Panc1 (cell line): Measurements from ENCODE around the gene SERP1. TPM values are rescaled to one million over a fixed set of nuclear protein-coding genes. Genes with fewer than 3 reads are reported as not detected.

ENCODE experiments used
- ATAC-seq: fragments of 200-7000 bp; cut with Tn5 transposase; 2 replicates; pipeline ENCODE4 v1.9.1; 2020; ENCODE audit warnings: mild to moderate bottlenecking, moderate library complexity
- BruUV-seq: library from RNA; stranded (reverse); fragments of 400-500 nt; replicated peaks from 2 replicates; lab custom pipeline; 2021; lab: Mats Ljungman, UMichigan
- CTCF ChIA-PET: fragments of 300-600 bp; sonication (Branson Sonifier 250); formaldehyde crosslinking; loops from one replicate; lab custom pipeline; 2022; ENCODE audit warnings: antibody characterized with exemption; lab: Charles Lee
- POLR2A ChIA-PET: fragments of 300-600 bp; sonication (Branson Sonifier 250); formaldehyde crosslinking; loops from one replicate; lab custom pipeline; 2022; ENCODE audit warnings: antibody characterized with exemption; lab: Charles Lee
- DNase-seq: peaks from one replicate; pipeline ENCODE4 v3.0.0-alpha.2; 2010; ENCODE audit warnings: low read depth, low spot score
- H3K27ac ChIP-seq: 2 replicates; pipeline ENCODE4 v1.5.1; 2011; ENCODE audit warnings: mild to moderate bottlenecking, low read length, inconsistent platforms
- H3K27me3 ChIP-seq: fragments of 200-500 bp; sonication (Bioruptor generic); 2 replicates; pipeline ENCODE4 v1.6.0; 2014; ENCODE audit warnings: low read length, inconsistent platforms; ENCODE audit not compliant: control insufficient read depth, insufficient read depth
- H3K36me3 ChIP-seq: fragments of 200-500 bp; sonication (Bioruptor generic); 2 replicates; pipeline ENCODE4 v1.5.1; 2014; ENCODE audit warnings: inconsistent platforms, mild to moderate bottlenecking, low read length, moderate library complexity; ENCODE audit not compliant: control insufficient read depth, insufficient read depth
- H3K4me1 ChIP-seq: 2 replicates; pipeline ENCODE4 v1.5.1; 2011; ENCODE audit warnings: inconsistent platforms, mild to moderate bottlenecking, low read length, moderate library complexity; ENCODE audit not compliant: control insufficient read depth, insufficient read depth
- H3K4me3 ChIP-seq, 2 experiments: 2 replicates each; pipeline ENCODE4 v1.5.1; 2011 to 2012; ENCODE audit warnings: low read depth in 2 of 2, low read length in 2 of 2, mild to moderate bottlenecking in 2 of 2, inconsistent platforms in 1 of 2, moderate library complexity in 1 of 2
- H3K9me3 ChIP-seq: fragments of 200-500 bp; sonication (Bioruptor generic); 2 replicates; pipeline ENCODE4 v1.5.1; 2014; ENCODE audit warnings: low read depth, mild to moderate bottlenecking, inconsistent platforms, low read length, moderate library complexity; ENCODE audit not compliant: control insufficient read depth, insufficient read depth
- CTCF ChIP-seq: fragments of 450-650 bp; IDR thresholded peaks from 2 replicates; pipeline ENCODE4 v1.5.1; 2017; ENCODE audit warnings: mild to moderate bottlenecking
- POLR2AphosphoS5 ChIP-seq: IDR thresholded peaks from 2 replicates; pipeline ENCODE4 v1.6.1; 2012; ENCODE audit warnings: mild to moderate bottlenecking, low read depth, low read length, moderate library complexity
- REST ChIP-seq, 2 experiments: IDR thresholded peaks; 2 replicates each; pipeline ENCODE4 v1.6.1; 2011 to 2012; ENCODE audit warnings: low read depth in 2 of 2, control low read depth in 1 of 2, low read length in 1 of 2, mild to moderate bottlenecking in 1 of 2, moderate library complexity in 1 of 2; ENCODE audit not compliant: insufficient read depth in 1 of 2
- SIN3A ChIP-seq: IDR thresholded peaks from 2 replicates; pipeline ENCODE4 v1.6.1; 2012; ENCODE audit warnings: low read depth, mild to moderate bottlenecking, low read length, moderate library complexity, borderline replicate concordance; ENCODE audit not compliant: insufficient read depth
- TCF7L2 ChIP-seq: IDR thresholded peaks from 2 replicates; pipeline ENCODE4 v1.6.1; 2011; ENCODE audit warnings: mild to moderate bottlenecking, low read depth, low read length, inconsistent platforms
- in situ Hi-C: cut with HindIII; loops from 2 replicates; pipeline ENCODE4 v1.10.0; 2016; ENCODE audit warnings: low sequenced_read_pairs, low pct_unique_long_range_greater_than_20kb
- intact Hi-C: fragments of 100-400 bp; cut with micrococcal nuclease; formaldehyde crosslinking; loops from one replicate; pipeline ENCODE4 v1.10.0; 2022; ENCODE audit not compliant: unreplicated experiment
- total RNA-seq: library from RNA; stranded (reverse); gene quantifications from one replicate; pipeline ENCODE4 v1.2.1, GENCODE V29; 2021; ENCODE audit not compliant: unreplicated experiment

Gene SERP1
- total RNA-seq, 1 experiment from 2014 or later, result 75.0 TPM

GRCh38 chr3:150515210-150515609 lies 31.1 kb downstream of the SERP1 start:
- POLR2A ChIA-PET, result interaction anchor here (0.6 kb wide), 2 partner anchors 166 to 1045 kb away, joined by 4 to 5 read pairs; no protein-coding TSS in a partner anchor
- Histone ChIP-seq H3K36me3 (no peaks in the 10 kb centered on the region), H3K27me3 (no peaks in the 10 kb centered on the region), H3K4me1 (no peaks in the 10 kb centered on the region), H3K4me3 (no peak overlapping the region), H3K9me3 (peaks cover 7% of the 10 kb centered on the region; the same call in 1 of the 2 replicates), H3K27ac (no peak overlapping the region)
- TF ChIP-seq SIN3A (no peak), REST (IDR thresholded peaks at IDR 0.05; ENCODE audit: insufficient read depth in 1 of 2, low read depth in 2 of 2, low read length in 1 of 2) (no peak), TCF7L2 (no peak), CTCF (no peak), POLR2AphosphoS5 (no peak)
- ATAC-seq (peak; percentile 51; the same call in 1 of the 2 replicates), DNase-seq (no peak)
- CTCF ChIA-PET, result no interaction called here
- in situ Hi-C loops, result no loop called here
- BruUV-seq, result no TSS peak
- intact Hi-C loops, result no loop called here

GRCh38 chr3:150511122-150511821 lies 35.0 kb downstream of the SERP1 start:
- Histone ChIP-seq H3K27me3 (no peaks in the 10 kb centered on the region), H3K4me3 (no peak overlapping the region), H3K27ac (no peak overlapping the region), H3K4me1 (no peaks in the 10 kb centered on the region), H3K9me3 (no peaks in the 10 kb centered on the region), H3K36me3 (no peaks in the 10 kb centered on the region)
- BruUV-seq, result no TSS peak
- intact Hi-C loops (no loop called here), in situ Hi-C loops (no loop called here)
- DNase-seq, result no peak
- POLR2A ChIA-PET, result interaction anchor here (0.6 kb wide), 1 partner anchor 193 kb away, joined by 3 read pairs; the partner anchor contains the start of gene ERICH6
- no peak for ATAC-seq
- CTCF ChIA-PET, result no interaction called here
- TF ChIP-seq TCF7L2 (no peak), POLR2AphosphoS5 (no peak), REST (IDR thresholded peaks at IDR 0.05; ENCODE audit: insufficient read depth in 1 of 2, low read depth in 2 of 2, low read length in 1 of 2) (no peak), SIN3A (no peak), CTCF (no peak)
